Measurements from ENCODE around the gene TENM3.

Gene TENM3

DNA sequence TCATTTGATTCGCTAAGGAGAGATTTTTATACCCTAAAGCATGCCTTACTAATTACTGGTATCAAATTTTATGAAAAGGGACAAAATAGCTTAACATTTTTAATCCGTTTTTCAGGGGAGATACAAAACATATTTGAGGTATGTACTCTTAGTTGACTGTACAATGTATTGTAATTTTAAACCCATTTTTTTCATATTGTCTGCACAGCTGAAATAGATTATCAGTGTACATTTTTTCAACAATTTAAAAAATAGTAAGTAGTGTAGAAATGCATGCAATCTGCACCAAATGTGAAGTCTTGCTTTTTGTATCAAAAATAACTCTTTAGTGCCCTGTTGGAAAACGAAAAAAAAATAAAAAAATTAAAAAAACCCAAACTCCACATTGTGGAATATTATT, 82.2 kb downstream of the TENM3 start:
- Histone ChIP-seq H3K9me3 (ENCODE audit: control insufficient read depth, insufficient read depth, low read length) (no peaks in the 10 kb centered on the region), H3K27me3 (ENCODE audit: control insufficient read depth, insufficient read depth, low read length) (no peaks in the 10 kb centered on the region), H3K36me3 (ENCODE audit: control insufficient read depth, insufficient read depth, low read length) (no peaks in the 10 kb centered on the region), H3K9ac (ENCODE audit: low read depth, low read length) (no peak overlapping the region), H3K4me3 (ENCODE audit: low read depth, low read length) (no peak overlapping the region), H3K4me1 (ENCODE audit: control insufficient read depth, insufficient read depth, low read length) (peaks cover 2% of the 10 kb centered on the region)

DNA sequence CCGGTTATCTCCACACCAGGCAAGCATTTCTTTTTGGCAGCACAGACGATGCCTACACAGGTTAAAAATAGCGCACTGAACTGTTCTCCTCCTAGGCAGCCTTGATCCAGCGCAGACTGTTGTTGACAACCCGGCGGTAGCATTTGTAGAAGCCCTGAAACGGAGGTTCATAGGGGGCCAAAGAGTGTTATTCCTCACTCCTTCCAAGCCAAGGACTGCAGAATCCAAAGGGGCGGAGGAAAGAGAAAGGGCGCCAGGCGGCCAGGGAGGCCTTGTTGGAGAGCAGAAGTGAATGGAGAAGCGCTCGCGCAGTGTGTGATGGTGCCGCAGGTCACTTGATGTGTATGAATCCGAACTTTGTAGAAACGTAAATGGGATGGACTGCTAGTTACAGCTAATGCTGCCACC, 82.7 kb downstream of the TENM3 start:
- H3K9ac ChIP-seq (ENCODE audit: low read depth, low read length): no peak overlapping the region
- H3K9me3 ChIP-seq (ENCODE audit: control insufficient read depth, insufficient read depth, low read length): no peaks in the 10 kb centered on the region
- H3K4me1 ChIP-seq (ENCODE audit: control insufficient read depth, insufficient read depth, low read length): peaks cover 6% of the 10 kb centered on the region
- no peaks in the 10 kb centered on the region for H3K36me3 ChIP-seq (ENCODE audit: control insufficient read depth, insufficient read depth, low read length)
- no peaks in the 10 kb centered on the region for H3K27me3 ChIP-seq (ENCODE audit: control insufficient read depth, insufficient read depth, low read length)
- H3K4me3 ChIP-seq (ENCODE audit: low read depth, low read length): no peak overlapping the region

DNA sequence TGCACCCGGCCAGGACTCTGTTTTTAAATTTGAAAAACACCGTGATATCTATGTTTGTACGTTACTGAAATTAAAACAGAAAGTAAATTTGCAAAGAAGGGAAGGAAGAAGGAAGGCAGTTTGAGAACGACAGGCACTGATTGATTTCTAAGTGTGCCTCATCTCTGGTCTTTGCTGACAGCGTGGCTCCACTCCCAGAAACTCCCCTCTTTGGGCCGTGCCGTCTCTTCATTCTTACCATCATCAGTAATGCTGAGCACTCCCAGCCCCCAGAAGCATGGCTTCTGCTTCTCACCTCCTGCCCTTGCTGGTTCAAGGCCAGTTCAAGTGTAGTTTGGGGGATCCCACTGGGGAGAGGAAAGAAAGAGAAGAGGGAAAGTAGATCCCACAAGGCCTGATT, 85.3 kb downstream of the TENM3 start:
- H3K9me3 ChIP-seq (ENCODE audit: control insufficient read depth, insufficient read depth, low read length): no peaks in the 10 kb centered on the region
- no peaks in the 10 kb centered on the region for H3K27me3 ChIP-seq (ENCODE audit: control insufficient read depth, insufficient read depth, low read length)
- H3K36me3 ChIP-seq (ENCODE audit: control insufficient read depth, insufficient read depth, low read length): no peaks in the 10 kb centered on the region
- H3K4me1 ChIP-seq (ENCODE audit: control insufficient read depth, insufficient read depth, low read length): peaks cover 7% of the 10 kb centered on the region
- no peak overlapping the region for H3K9ac ChIP-seq (ENCODE audit: low read depth, low read length)
- no peak overlapping the region for H3K4me3 ChIP-seq (ENCODE audit: low read depth, low read length)

DNA sequence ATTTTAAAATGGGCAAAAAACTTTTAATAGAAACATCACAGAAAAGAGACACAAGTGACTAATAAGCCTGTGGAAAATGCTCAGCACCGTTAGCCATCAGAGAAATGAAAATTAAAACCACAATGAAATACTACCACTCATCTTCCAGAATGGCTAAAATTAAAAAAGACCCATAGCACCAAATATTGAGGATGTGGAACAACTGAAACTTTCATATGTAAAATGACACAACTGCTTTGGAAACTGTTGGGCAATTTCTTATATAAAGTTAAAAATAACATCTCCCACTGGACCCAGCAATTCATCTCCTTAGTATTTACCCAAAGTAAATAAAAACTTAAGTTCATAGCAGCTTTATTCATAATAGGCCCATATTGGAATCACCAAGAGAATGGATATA, 94.2 kb downstream of the TENM3 start:
- no peaks in the 10 kb centered on the region for H3K36me3 ChIP-seq (ENCODE audit: control insufficient read depth, insufficient read depth, low read length)
- no peak overlapping the region for H3K4me3 ChIP-seq (ENCODE audit: low read depth, low read length)
- H3K4me1 ChIP-seq (ENCODE audit: control insufficient read depth, insufficient read depth, low read length): peaks cover 8% of the 10 kb centered on the region
- no peak overlapping the region for H3K9ac ChIP-seq (ENCODE audit: low read depth, low read length)
- no peaks in the 10 kb centered on the region for H3K27me3 ChIP-seq (ENCODE audit: control insufficient read depth, insufficient read depth, low read length)
- H3K9me3 ChIP-seq (ENCODE audit: control insufficient read depth, insufficient read depth, low read length): no peaks in the 10 kb centered on the region

DNA sequence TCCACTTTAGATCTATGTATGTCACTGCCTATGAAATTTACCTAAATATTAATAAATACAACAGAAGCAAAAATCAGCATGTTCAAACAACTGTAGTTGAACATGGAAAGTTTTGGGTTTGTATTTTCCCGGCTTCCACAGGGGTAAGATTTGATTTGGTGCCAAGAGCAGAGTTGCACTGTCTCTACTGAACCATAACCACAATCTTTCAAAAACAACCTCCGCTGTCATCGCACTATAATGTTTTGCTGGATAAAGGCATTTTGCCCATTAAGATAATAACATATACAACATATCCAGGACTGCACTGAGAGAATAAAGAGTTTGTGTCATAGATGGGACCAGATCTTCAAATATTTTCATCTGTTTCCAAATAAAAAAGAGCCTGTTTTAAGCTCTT, 94.9 kb downstream of the TENM3 start:
- Histone ChIP-seq H3K9me3 (ENCODE audit: control insufficient read depth, insufficient read depth, low read length) (no peaks in the 10 kb centered on the region), H3K4me1 (ENCODE audit: control insufficient read depth, insufficient read depth, low read length) (peaks cover 13% of the 10 kb centered on the region), H3K36me3 (ENCODE audit: control insufficient read depth, insufficient read depth, low read length) (no peaks in the 10 kb centered on the region), H3K9ac (ENCODE audit: low read depth, low read length) (no peak overlapping the region), H3K27me3 (ENCODE audit: control insufficient read depth, insufficient read depth, low read length) (no peaks in the 10 kb centered on the region), H3K4me3 (ENCODE audit: low read depth, low read length) (no peak overlapping the region)

DNA sequence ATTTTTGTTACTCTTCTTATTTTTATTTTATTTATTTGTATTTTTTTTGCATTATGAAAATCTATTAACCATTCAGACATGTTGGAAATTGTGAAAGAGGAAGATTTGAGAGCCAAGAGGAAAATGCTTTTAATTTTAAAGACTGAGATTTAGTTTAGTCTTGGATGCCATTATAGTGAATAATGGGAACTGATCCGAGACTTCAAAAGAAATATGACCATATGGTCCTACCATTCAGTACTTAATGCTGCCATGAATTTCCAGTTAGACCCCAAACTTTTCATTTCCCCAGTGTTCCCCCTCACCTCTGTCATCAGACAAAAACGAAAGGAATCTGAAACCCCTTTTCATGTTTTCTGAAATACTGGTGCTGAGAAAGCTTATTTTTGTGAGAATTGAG, 95.5 kb downstream of the TENM3 start:
- H3K36me3 ChIP-seq (ENCODE audit: control insufficient read depth, insufficient read depth, low read length): no peaks in the 10 kb centered on the region
- no peak overlapping the region for H3K4me3 ChIP-seq (ENCODE audit: low read depth, low read length)
- H3K4me1 ChIP-seq (ENCODE audit: control insufficient read depth, insufficient read depth, low read length): peaks cover 18% of the 10 kb centered on the region
- H3K9ac ChIP-seq (ENCODE audit: low read depth, low read length): no peak overlapping the region
- H3K27me3 ChIP-seq (ENCODE audit: control insufficient read depth, insufficient read depth, low read length): no peaks in the 10 kb centered on the region
- H3K9me3 ChIP-seq (ENCODE audit: control insufficient read depth, insufficient read depth, low read length): no peaks in the 10 kb centered on the region

DNA sequence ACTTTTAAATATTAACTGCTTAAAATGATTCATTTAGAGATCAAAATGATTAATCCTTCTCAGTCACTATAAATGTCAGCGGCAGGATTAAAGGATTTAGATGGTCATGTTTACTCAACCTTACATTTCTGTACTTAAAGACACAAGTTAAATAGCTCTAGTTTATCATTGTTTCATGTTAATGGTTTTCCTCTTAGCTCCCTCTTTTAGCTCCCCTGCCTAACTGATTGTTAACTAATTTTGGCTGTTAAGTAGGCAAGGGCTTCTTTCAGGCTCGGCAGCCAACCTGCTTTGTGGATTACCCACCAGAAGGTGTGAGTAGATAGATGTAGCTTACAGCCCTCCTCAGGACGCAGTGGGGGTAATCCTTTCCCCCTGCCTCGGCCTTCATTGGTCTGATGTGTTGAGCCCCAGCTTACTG, 96.0 kb downstream of the TENM3 start:
- no peak overlapping the region for H3K4me3 ChIP-seq (ENCODE audit: low read depth, low read length)
- H3K4me1 ChIP-seq (ENCODE audit: control insufficient read depth, insufficient read depth, low read length): peaks cover 21% of the 10 kb centered on the region
- no peaks in the 10 kb centered on the region for H3K9me3 ChIP-seq (ENCODE audit: control insufficient read depth, insufficient read depth, low read length)
- no peaks in the 10 kb centered on the region for H3K36me3 ChIP-seq (ENCODE audit: control insufficient read depth, insufficient read depth, low read length)
- H3K27me3 ChIP-seq (ENCODE audit: control insufficient read depth, insufficient read depth, low read length): no peaks in the 10 kb centered on the region
- H3K9ac ChIP-seq (ENCODE audit: low read depth, low read length): no peak overlapping the region

DNA sequence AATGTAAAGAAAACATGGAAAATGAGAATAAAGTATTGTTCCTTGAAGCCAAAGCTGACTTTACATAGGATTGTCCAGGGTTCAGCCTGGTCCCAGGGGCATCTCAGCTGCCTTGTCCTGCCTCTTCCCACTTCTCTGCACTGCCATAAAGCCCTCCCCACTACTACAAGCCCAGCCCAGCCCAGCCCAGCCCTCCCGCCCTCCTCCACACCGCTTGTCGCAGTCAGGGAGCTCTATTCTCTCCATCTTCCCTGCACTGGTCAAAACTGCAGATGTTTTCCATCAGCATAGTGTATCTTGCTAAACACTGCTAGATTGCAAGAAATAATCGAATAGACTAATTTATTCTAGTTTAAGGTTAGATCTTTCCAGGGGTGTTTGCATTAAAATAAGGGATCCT, 100.3 kb downstream of the TENM3 start:
- Histone ChIP-seq H3K4me1 (ENCODE audit: control insufficient read depth, insufficient read depth, low read length) (peaks cover 28% of the 10 kb centered on the region), H3K4me3 (ENCODE audit: low read depth, low read length) (no peak overlapping the region), H3K9me3 (ENCODE audit: control insufficient read depth, insufficient read depth, low read length) (no peaks in the 10 kb centered on the region), H3K27me3 (ENCODE audit: control insufficient read depth, insufficient read depth, low read length) (no peaks in the 10 kb centered on the region), H3K9ac (ENCODE audit: low read depth, low read length) (no peak overlapping the region), H3K36me3 (ENCODE audit: control insufficient read depth, insufficient read depth, low read length) (no peaks in the 10 kb centered on the region)

DNA sequence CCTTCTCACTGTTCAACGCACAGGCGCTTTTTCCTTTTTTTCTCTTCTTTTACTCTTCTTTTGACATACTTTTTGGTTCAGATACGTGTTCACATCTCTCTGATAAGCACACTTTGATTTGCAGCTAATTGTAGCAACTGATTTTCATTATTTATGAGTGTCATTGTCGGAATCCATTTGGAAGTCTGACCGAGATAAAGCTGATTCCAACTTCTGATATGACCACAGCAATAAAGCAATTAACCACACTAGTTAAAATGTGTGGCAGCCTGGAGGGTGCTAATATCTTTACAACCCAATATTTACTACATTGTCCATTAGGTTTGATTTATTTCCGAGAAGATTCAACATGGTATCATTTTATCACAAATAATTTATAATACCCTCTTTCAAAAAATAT, 101.8 kb downstream of the TENM3 start:
- no peak overlapping the region for H3K4me3 ChIP-seq (ENCODE audit: low read depth, low read length)
- no peaks in the 10 kb centered on the region for H3K9me3 ChIP-seq (ENCODE audit: control insufficient read depth, insufficient read depth, low read length)
- H3K36me3 ChIP-seq (ENCODE audit: control insufficient read depth, insufficient read depth, low read length): no peaks in the 10 kb centered on the region
- H3K4me1 ChIP-seq (ENCODE audit: control insufficient read depth, insufficient read depth, low read length): peaks cover 20% of the 10 kb centered on the region
- no peak overlapping the region for H3K9ac ChIP-seq (ENCODE audit: low read depth, low read length)
- H3K27me3 ChIP-seq (ENCODE audit: control insufficient read depth, insufficient read depth, low read length): no peaks in the 10 kb centered on the region

DNA sequence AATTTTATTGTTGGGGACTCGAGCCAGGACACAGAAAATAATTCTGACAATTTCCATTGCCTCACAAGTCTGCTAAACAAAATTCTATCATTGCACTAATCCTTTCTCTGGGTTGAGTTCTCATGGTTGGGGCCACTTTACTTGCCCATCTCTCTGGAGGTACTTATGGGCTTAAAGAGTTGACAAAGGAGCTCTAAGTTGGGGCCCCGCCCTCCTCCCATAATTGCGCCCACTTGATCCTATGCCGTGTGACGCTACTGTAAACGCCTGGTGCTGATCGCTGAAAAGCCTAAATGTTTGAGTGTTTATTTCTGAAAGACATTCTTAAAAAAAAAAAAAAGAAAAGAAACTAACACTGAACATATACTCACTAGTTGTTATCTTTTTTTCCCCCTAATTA, 103.0 kb downstream of the TENM3 start:
- Histone ChIP-seq H3K4me1 (ENCODE audit: control insufficient read depth, insufficient read depth, low read length) (peaks cover 21% of the 10 kb centered on the region), H3K36me3 (ENCODE audit: control insufficient read depth, insufficient read depth, low read length) (no peaks in the 10 kb centered on the region), H3K27me3 (ENCODE audit: control insufficient read depth, insufficient read depth, low read length) (no peaks in the 10 kb centered on the region), H3K9me3 (ENCODE audit: control insufficient read depth, insufficient read depth, low read length) (no peaks in the 10 kb centered on the region), H3K9ac (ENCODE audit: low read depth, low read length) (no peak overlapping the region), H3K4me3 (ENCODE audit: low read depth, low read length) (no peak overlapping the region)

DNA sequence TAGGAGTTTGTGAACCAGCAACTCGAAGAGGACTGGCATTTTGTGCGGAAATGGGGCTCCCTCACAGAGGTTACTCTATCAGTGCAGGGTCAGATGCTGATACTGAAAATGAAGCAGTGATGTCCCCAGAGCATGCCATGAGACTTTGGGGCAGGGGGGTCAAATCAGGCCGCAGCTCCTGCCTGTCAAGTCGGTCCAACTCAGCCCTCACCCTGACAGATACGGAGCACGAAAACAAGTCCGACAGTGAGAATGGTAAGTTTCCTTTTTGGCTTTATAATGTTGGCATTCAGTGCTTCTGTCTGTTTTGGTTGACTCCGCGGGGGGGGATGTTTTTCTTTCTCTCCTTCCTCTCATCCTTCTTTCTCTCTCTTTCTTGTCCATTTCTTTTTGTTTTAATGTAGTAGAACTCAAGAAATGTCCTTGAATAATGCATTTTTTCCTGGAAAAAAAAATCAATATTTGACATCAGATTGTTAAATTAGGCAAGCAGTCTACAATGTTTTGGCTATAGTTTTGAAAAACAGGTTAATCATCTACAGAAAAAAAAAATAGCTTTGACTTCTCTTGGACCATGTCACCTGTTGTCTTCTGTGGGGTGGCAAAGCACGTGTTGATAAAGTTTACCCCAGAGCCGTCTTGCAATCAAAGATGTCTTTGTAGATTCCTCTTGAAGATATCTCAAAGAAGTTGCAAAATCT, 103.6 kb downstream of the TENM3 start:
- H3K4me3 ChIP-seq (ENCODE audit: low read depth, low read length): no peak overlapping the region

DNA sequence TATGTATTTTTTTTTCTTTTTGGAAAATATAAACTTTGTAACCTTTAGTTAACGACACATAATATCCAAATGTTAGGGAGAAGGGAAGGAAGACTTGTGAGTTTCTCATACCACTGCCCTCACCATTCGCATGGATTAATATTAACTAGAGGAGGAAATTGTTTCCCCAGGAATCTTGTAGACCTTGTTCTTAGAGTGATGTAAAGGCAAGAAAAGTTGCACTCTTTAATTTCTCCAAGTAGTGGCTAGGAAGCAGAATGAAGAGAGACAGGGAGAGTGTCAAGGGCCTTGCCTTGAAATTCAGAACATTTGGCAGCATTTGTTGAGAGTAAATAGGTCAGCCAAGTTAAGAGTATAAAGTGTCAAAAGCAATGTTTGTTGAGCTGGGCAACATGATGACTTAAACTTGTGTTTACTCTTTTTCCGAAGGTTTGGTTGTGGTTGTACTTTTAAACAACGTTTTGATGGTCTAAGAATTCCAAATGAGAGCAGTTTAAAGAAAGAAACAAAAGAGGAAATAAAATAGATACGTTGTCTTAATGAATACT, 105.7 kb downstream of the TENM3 start:
- H3K4me3 ChIP-seq (ENCODE audit: low read depth, low read length): no peak overlapping the region
- no peak overlapping the region for H3K9ac ChIP-seq (ENCODE audit: low read depth, low read length)
- peaks cover 11% of the 10 kb centered on the region for H3K4me1 ChIP-seq (ENCODE audit: control insufficient read depth, insufficient read depth, low read length)
- no peaks in the 10 kb centered on the region for H3K36me3 ChIP-seq (ENCODE audit: control insufficient read depth, insufficient read depth, low read length)
- H3K9me3 ChIP-seq (ENCODE audit: control insufficient read depth, insufficient read depth, low read length): no peaks in the 10 kb centered on the region
- no peaks in the 10 kb centered on the region for H3K27me3 ChIP-seq (ENCODE audit: control insufficient read depth, insufficient read depth, low read length)

More for the DNA sequence above, 103.6 kb downstream of the TENM3 start:
- H3K4me1 ChIP-seq (ENCODE audit: control insufficient read depth, insufficient read depth, low read length): peaks cover 21% of the 10 kb centered on the region
- no peaks in the 10 kb centered on the region for H3K9me3 ChIP-seq (ENCODE audit: control insufficient read depth, insufficient read depth, low read length)
- no peak overlapping the region for H3K9ac ChIP-seq (ENCODE audit: low read depth, low read length)
- no peaks in the 10 kb centered on the region for H3K36me3 ChIP-seq (ENCODE audit: control insufficient read depth, insufficient read depth, low read length)
- no peaks in the 10 kb centered on the region for H3K27me3 ChIP-seq (ENCODE audit: control insufficient read depth, insufficient read depth, low read length)
